ENCODE results near the gene RRP15. TPM values are rescaled to one million over a fixed set of nuclear protein-coding genes. Genes with fewer than 3 reads are reported as not detected.

Gene RRP15
- total and polyA plus RNA-seq, 2 of the 13 experiments (the other 11 are each of a cell fraction or from before 2014, with no cell fraction given) = 2.1 to 37.5 TPM

DNA sequence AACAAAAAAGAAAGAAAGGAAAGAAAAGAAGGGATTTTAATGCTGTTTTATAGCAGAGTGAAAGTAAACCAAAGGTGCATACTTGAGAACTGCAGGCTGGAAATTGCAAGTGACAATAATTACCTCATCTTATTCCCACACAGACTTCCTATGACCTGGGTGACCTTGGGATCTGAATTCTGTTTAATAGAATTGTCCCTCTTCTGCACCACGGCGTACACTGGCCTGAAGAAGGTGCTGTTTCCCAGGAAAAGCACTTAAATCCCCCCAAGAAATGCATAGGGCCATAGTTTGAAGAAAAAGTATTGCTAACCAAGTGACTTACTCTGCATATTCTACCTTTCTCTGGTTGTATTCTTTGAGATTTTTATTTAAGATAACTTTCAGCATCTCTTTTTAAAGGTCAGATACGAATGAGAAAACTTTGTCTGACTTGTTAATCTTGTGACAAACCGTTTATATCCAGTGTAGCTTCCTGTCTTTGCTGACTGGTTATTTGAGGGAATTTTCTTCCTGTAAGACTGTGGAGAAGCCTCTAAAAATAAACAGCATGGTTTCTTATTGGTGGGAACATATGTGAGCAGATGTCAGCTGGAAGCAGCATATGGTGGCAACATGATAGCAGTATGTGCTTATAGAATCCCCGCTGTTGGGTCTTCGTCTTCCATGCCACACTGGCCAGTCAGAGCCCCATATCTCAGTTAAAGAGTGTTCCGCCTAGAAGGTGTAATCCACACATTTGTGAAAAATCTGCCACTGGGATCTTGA, 76.4 kb downstream of the RRP15 start (continued):
- no peak for TF ChIP-seq TCF12 (IDR thresholded peaks at IDR 0.05)
- TF ChIP-seq TCF12 (CRISPR knock-in tag; IDR thresholded peaks at IDR 0.05) = no peak
- TF ChIP-seq RAD21 (CRISPR knock-in tag; IDR thresholded peaks at IDR 0.05) = peak; percentile 74
- no peak for TF ChIP-seq AKAP8 (CRISPR knock-in tag; IDR thresholded peaks at IDR 0.05)
- no peak for TF ChIP-seq ZFP90 (CRISPR knock-in tag; IDR thresholded peaks at IDR 0.05; ENCODE audit: borderline replicate concordance)
- no peak for TF ChIP-seq YEATS2 (CRISPR knock-in tag; IDR thresholded peaks at IDR 0.05; ENCODE audit: borderline replicate concordance)
- no peak for TF ChIP-seq DR1 (CRISPR knock-in tag; IDR thresholded peaks at IDR 0.05)
- no peak for TF ChIP-seq ZNF124 (CRISPR knock-in tag; IDR thresholded peaks at IDR 0.05)
- no peak for TF ChIP-seq ZNF350 (CRISPR knock-in tag; IDR thresholded peaks at IDR 0.05; ENCODE audit: borderline replicate concordance, low read depth)
- no peak for TF ChIP-seq KLF6 (CRISPR knock-in tag; IDR thresholded peaks at IDR 0.05)
- no peak for TF ChIP-seq MATR3 (CRISPR knock-in tag; IDR thresholded peaks at IDR 0.05)
- TF ChIP-seq RNF2 (conservative IDR thresholded peaks at IDR 0.05; ENCODE audit: low read depth) = no peak
- TF ChIP-seq RERE (CRISPR knock-in tag; IDR thresholded peaks at IDR 0.05; ENCODE audit: low read depth) = no peak
- TF ChIP-seq ZNF704 (CRISPR knock-in tag; IDR thresholded peaks at IDR 0.05; ENCODE audit: borderline replicate concordance) = no peak
- TF ChIP-seq CBX2 (IDR thresholded peaks at IDR 0.05; ENCODE audit: low read depth, low read length) = no peak
- no peak for TF ChIP-seq CBX2 (CRISPR knock-in tag; IDR thresholded peaks at IDR 0.05; ENCODE audit: low read depth)
- no peak for TF ChIP-seq U2AF2 (IDR thresholded peaks at IDR 0.05; ENCODE audit: low read depth, low read length)
- TF ChIP-seq ZNF414 (CRISPR knock-in tag; IDR thresholded peaks at IDR 0.05) = no peak
- no peak for TF ChIP-seq THAP7 (CRISPR knock-in tag; IDR thresholded peaks at IDR 0.05)
- no peak for TF ChIP-seq SRSF1 (optimal IDR thresholded peaks at IDR 0.05; ENCODE audit: low read depth, low read length)
- no peak for TF ChIP-seq KDM4B (CRISPR knock-in tag; IDR thresholded peaks at IDR 0.05)
- TF ChIP-seq FOXO1 (CRISPR knock-in tag; IDR thresholded peaks at IDR 0.05) = no peak
- no peak for TF ChIP-seq SNAPC5 (CRISPR knock-in tag; IDR thresholded peaks at IDR 0.05; ENCODE audit: borderline replicate concordance)
- TF ChIP-seq ZNF367 (CRISPR knock-in tag; IDR thresholded peaks at IDR 0.05; ENCODE audit: borderline replicate concordance) = no peak

Measured in HepG2 (cell line).